Liver (tissue), 2 donors: ENCODE results near the gene COX6B1.

Experiments
- CTCF ChIP-seq: fragments of 150-350 bp; IDR thresholded peaks from 2 replicates; pipeline ENCODE4 v1.5.1; 2017; ENCODE audit warnings: improper control_type of control experiment, low read depth, low read length; ENCODE audit not compliant: missing input control
- FOXA1 ChIP-seq: IDR thresholded peaks from 2 replicates; pipeline ENCODE4 v1.6.1; 2016; ENCODE audit warnings: antibody characterized with exemption
- MAX ChIP-seq: IDR thresholded peaks from 2 replicates; pipeline ENCODE4 v1.6.1; 2016; ENCODE audit warnings: antibody characterized with exemption
- REST ChIP-seq: IDR thresholded peaks from 2 replicates; pipeline ENCODE4 v1.6.1; 2016; ENCODE audit warnings: antibody characterized with exemption, mild to moderate bottlenecking
- YY1 ChIP-seq: IDR thresholded peaks from 2 replicates; pipeline ENCODE4 v1.6.1; 2016; ENCODE audit warnings: antibody characterized with exemption, mild to moderate bottlenecking
- donor health status: healthy.

- TF ChIP-seq CTCF (no peak), FOXA1 (no peak), YY1 (no peak), REST (no peak), MAX (no peak)
These were observed 24.7 kb upstream of the COX6B1 start for GRCh38 chr19:35623327-35624010.
